Hematopoietic multipotent progenitor cell treated with erythropoietin and hydrocortisone succinate and interleukin-3 and kit ligand, for 17 days (in vitro differentiated cells): ENCODE data around the gene MARCHF3.
"Not testable (repeated sequence)": the region's sequence is repeated elsewhere in the genome, so short reads cannot be mapped to it uniquely, and the experiment has no call there.

Experiments used
- DNase-seq: peaks from one replicate; pipeline ENCODE4 v3.0.0-alpha.2; 2015; ENCODE audit warnings: low spot score

The MARCHF3 gene

GRCh38 chr5:126917918-126918614 is 112.3 kb downstream of the MARCHF3 start:
- peak; percentile 63 for DNase-seq

GRCh38 chr5:126915496-126915895 is 114.9 kb downstream of the MARCHF3 start:
- no peak for DNase-seq

DNA sequence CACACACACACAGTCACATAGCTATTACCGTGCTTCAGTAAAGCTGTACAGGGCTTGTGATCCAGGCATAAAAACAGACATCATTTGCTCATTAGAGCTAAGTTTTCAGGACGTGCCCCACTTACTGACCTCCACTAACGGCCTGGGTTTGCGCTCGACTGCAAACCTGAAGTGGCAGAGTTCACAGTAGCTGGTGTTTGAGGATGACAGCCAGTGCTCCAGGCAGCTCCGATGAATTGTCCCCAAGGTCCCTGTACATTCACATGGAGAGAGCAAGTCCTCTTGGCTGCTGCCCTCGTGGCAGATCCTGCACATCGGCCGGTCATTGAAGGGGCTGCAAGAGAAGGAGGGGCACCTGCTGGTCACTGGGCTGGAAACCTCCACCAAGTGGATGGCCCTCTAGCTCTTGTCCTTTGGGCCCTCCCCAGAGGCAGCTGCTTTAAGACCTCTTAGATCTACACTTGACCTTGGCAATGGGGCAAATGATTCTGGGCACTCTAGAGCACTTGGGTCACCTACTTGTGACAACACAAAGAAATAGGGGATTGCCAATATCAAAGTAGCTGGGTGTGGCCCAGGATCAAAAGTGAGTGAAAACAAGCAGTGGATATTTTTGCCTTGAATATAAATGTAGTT is 115.4 kb downstream of the MARCHF3 start:
- DNase-seq, result no peak

- DNase-seq, result no peak
Observed at GRCh38 chr5:126912616-126913200, 117.7 kb downstream of the MARCHF3 start.

DNA sequence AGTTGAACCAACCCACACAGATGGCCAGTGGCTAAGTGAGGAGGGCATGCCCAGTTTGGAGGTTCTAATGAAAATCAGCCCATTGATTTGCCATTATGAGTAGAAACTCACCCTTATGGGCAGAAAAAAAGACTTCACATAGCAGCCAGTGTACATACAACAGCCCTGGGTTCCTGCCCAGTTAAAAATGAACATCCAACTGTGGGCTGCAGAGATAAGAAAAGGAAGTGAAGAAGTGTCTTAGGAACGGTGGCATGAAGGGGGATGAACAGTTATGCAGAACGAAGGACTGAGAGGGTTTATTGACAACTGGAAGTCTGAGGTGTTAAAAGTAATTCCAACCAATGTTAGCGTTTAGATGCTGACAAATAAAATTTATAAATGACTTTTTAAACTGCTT is 118.4 kb downstream of the MARCHF3 start:
- DNase-seq, result no peak

DNA sequence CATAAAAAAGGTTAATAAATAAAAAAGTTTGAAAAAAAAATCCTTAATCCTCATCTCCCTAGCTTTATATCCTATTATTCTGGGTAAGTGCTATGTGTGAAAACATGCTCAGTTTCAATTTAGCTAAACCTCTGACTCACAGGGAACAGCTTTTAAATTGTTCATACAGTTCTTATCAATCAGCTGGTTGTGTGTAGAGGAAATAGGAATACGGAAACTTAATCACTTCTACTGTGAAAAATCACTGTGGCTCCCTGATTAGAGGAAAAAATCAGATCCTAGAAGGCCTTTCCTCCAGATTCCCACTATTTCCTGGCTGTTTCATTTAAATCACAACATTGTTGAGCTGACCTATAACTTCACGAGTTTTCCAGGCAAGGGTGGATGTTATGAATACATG is 120.5 kb downstream of the MARCHF3 start:
- no peak for DNase-seq

DNA sequence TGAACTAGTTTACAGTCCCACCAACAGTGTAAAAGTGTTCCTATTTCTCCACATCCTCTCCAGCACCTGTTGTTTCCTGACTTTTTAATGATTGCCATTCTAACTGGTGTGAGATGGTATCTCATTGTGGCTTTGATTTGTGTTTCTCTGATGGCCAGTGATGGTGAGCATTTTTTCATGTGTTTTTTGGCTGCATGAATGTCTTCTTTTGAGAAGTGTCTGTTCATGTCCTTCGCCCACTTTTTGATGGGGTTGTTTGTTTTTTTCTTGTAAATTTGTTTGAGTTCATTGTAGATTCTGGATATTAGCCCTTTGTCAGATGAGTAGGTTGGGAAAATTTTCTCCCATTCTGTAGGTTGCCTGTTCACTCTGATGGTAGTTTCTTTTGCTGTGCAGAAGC is 126.0 kb downstream of the MARCHF3 start:
- not testable (repeated sequence) for DNase-seq

DNA sequence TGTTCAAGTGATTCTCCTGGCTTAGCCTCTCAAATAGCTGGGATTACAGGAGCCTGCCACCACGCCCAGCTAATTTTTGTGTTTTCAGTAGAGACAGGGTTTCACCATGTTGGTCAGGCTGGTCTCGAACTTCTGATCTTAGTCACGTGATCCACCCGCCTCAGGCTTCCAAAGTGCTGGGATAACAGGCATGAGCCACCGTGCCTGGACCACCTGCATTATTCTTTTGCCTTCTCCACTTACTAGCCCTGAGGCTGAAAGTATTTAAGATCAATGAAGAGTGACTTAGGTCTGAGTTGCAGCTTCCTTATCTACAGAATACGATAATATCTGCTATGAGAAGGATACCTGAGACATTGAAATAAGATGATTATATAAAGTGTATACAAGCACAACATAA is 129.6 kb downstream of the MARCHF3 start:
- DNase-seq, result no peak

DNA sequence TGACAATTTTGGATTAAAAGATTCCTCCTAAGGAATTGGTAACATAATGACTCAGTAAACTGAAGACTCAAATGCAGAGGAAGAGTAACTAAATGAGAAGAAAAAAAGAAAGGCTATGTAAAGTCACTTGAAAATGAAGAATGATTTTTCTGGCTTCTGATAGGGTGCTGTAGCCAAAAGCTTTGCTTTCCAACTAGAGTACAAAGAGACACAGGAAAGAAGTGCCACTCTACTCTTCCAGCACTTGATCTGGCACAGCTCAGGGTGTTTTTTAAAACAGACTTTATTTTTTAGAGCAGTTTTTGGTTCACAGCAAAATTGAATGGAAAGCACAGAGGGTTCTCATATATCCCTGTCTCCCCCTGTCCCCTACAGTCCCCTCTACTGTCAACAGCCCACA is 130.9 kb downstream of the MARCHF3 start:
- no peak for DNase-seq

DNA sequence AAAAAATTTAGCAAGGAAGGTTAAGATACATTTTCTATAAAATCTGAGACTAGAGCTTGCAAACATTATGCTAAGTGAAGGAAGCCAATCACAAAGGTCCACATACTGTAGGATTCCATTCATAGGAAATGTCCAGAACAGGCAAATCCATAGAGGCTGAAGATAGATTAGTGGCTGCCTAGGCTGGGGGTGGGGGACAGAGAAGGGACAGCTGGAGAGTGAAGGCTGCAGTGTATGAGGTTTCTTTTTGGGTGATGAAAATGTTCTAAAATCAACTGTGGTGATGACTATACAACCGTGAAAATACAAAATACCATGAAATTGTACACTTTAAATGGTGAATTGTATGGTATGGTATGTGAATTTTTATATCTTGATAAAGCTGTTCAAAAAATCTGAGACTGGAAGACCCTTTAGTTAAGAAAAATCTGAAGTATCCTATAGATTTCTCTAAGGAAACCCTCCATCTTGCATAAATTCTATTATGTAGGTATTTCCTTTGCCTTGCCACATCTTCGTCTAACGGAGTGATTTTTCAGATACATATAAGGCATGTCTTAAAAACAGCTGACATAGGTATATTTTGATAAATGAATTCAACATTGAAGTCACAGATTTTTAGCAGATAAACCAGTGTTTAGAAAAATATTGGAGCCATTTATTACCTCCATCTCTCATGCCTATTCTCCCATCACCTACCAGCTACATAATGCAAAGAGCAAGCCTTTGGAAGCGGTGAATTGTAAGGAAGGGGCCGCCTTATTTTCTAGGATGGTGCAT is 132.3 kb downstream of the MARCHF3 start:
- DNase-seq, result no peak

DNA sequence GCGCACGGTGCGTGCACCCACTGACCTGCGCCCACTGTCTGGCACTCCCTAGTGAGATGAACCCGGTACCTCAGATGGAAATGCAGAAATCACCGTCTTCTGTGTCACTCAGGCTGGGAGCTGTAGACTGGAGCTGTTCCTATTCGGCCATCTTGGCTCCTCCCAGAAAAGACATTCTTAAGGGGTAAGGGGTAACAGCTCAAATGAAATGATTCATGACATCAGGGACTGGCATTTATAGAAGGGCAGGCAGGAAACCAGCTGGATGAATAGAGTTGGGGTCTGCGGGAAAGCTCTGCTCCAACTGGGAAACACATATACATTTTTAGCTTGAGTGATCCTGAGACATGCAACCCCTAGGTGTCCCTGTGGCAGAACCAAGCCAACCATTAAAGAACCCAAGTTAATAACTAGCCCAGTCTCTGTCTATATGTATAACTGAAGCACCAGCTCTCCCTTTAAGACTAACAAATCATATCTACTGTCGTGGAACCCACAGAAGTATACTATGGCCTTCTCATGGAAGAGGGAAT is 134.1 kb downstream of the MARCHF3 start:
- no peak for DNase-seq

DNA sequence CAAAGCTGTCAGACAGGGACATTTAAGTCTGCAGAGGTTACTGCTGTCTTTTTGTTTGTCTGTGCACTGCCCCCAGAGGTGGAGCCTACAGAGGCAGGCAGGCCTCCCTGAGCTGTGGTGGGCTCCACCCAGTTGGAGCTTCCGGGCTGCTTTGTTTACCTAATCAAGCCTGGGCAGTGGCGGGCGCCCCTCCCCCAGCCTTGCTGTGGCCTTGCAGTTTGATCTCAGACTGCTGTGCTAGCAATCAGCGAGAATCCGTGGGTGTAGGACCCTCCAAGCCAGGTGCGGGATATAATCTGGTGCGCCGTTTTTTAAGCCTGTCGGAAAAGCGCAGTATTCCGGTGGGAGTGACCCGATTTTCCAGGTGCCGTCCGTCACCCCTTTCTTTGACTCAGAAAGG is 134.6 kb downstream of the MARCHF3 start:
- DNase-seq, result not testable (repeated sequence)

- not testable (repeated sequence) for DNase-seq
Observed at GRCh38 chr5:126890414-126890813, 139.9 kb downstream of the MARCHF3 start.

DNA sequence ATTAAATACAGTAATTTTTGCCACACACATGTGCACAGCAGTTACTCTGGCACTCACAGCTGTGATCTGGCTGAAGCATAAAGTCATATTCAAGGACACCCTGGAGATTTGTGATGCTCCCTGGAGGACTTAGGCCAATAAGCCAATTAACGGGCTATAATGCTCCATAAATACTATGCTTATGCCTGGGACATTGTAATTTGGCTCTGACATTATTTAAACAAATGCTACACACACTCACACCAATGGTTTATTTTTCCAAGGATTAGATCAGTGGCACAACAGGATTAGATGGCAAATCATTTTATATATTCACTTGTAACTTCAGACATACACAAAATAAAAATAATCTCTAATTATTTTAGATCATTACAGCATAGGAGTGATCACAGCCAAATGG is 142.2 kb downstream of the MARCHF3 start:
- DNase-seq, result no peak

DNA sequence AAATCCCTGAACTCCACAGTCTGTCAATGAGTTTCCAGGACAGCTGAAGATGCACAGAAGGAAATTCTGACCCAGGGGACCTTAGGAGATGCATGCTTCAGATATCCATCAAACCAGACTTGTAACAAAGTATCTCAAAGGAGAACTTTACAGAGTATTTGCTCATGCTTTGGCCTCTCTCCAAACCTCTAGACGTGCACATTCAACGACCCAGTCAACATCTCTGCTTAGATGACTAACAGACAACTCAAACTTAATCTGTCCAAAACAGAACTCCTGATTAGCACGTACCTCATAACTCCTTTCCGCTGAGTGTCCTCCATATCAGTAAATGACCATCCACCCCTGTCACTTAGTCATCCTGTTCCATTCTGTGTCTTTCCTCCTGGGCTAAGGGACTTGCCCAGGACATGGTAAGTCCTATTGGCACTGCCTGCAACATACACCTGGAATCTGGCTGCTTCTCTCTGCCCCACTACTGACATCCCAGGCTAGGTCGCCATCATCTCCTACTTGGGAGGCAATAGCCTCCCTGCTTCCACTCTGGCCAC is 146.0 kb downstream of the MARCHF3 start:
- peak; percentile 91 for DNase-seq

GRCh38 chr5:126883564-126884245 is 146.7 kb downstream of the MARCHF3 start:
- DNase-seq, result peak; percentile 79

DNA sequence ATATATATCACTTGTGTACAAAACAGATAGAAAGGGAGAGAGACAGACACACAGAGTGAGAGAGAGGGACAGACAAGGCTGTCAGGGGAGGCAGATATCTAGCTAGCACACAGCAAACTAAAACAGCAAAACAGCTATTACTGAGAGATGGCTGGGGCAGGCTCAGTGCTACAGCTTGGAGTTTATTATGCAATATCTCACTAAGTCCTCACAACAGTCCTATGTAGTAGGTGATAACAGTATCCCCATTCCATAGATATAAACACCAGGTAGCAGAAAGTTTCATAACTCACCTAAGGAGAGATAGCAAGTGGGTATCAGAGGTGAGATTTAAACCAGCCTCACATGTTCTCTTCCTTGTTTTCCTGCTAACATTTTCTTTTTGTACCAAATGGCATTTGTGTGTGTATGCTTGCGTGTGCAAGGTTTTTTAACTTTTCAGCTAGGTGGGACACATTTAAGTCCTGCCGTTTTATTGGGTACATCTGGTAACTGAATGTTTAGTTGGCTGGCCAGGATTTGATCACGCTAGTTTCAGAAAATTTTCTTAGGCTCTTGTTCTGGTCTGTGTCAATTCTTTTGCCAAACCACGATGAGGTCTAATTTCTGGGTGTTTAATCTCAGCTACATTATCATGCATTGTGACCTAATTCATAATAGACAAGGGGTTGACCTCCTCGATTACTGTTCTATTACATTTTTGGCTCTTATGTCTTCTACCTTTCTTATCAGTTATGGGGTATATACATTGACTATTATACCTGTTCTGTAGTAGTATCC is 148.3 kb downstream of the MARCHF3 start:
- peak; percentile 34 for DNase-seq

DNA sequence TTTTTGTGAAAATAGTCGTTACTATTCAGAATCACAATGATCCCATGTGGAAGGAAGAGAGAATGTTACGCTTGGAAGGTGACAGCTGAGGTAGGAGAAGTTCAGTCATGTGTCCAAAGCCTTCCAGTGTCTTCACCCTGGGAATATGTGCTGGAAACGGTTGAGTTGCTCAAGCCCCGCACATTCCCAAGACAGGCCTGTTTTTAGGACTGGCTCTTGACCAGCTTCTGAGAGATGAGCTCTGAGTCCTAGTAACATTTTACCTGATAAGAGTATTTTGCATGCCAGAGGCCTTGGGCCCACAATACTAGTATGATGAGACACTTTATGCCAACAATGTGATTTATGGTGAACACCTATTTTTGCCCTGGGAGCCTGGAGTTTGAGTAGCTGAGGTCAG is 151.7 kb downstream of the MARCHF3 start:
- DNase-seq, result no peak

GRCh38 chr5:126878085-126878484 is 152.3 kb downstream of the MARCHF3 start:
- DNase-seq, result no peak

GRCh38 chr5:126877602-126878001 is 152.8 kb downstream of the MARCHF3 start:
- no peak for DNase-seq

DNA sequence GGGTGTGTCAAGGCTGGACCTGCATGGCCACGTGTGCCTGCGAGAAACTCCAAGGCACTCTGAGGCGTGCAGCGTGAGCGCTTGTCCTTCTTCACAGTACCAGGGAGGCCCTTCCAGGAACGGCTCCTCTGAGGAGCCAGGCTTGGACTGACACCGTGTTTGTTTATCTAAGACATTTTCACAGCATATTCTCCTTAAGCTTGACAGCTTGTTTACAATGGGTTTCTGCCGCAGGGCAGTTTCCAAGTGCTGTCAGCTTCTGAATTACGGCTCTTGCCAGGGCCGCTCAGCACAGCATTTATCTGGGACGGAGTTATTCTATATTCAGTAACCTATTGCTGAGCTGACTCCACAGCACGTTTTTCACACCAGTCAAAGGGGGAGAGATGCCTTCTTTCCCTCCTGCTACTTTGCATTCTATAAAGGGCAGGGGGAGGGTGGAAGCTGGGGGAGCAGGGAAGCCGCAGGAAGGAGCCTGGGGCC is 155.0 kb downstream of the MARCHF3 start:
- no peak for DNase-seq
